GM12891 (cell line): ENCODE data around the gene RTL10.

ENCODE experiments used
- POLR2A ChIP-seq: IDR thresholded peaks from 2 replicates; pipeline ENCODE4 v1.6.1; 2011; ENCODE audit warnings: low read depth, low read length, control low read depth
- POLR2AphosphoS5 ChIP-seq: IDR thresholded peaks from 2 replicates; pipeline ENCODE4 v1.6.1; 2011; ENCODE audit warnings: low read depth, low read length, control low read depth
- SPI1 ChIP-seq: IDR thresholded peaks from 2 replicates; pipeline ENCODE4 v1.6.1; 2011; ENCODE audit warnings: low read depth, low read length, control low read depth
- TAF1 ChIP-seq: IDR thresholded peaks from 2 replicates; pipeline ENCODE4 v1.6.1; 2011; ENCODE audit warnings: low read depth, low read length, control low read depth

GRCh38 chr22:19843857-19844376 lies 10.8 kb downstream of the RTL10 start:
- TF ChIP-seq POLR2A = no peak
- no peak for TF ChIP-seq TAF1
- no peak for TF ChIP-seq SPI1
- no peak for TF ChIP-seq POLR2AphosphoS5
